GM23338 (cell line): ENCODE results near the gene ZBTB34.

Experiments
- EZH2 ChIP-seq: fragments of 200-600 bp; sonication (generic); IDR thresholded peaks from one replicate; pipeline ENCODE4 v1.8.0; 2017; ENCODE audit warnings: antibody characterized with exemption, mild to moderate bottlenecking, low read depth; ENCODE audit not compliant: unreplicated experiment
- EZH2phosphoT487 ChIP-seq: fragments of 200-600 bp; sonication (generic); IDR thresholded peaks from one replicate; pipeline ENCODE4 v1.8.1; 2018; ENCODE audit warnings: antibody characterized with exemption; ENCODE audit not compliant: unreplicated experiment
- POLR2AphosphoS5 ChIP-seq: IDR thresholded peaks from 2 replicates; pipeline ENCODE4 v1.6.1; 2016; ENCODE audit warnings: antibody characterized with exemption, low read depth
- TF ChIP-seq, protein P1 (sequence below), 2 experiments: fragments of 200-600 bp in 1 of 2; sonication (generic) in 1 of 2; conservative IDR thresholded peaks; 2 replicates each; pipeline versions ENCODE4 v1.5.1 to v1.6.1; 2016 to 2017; ENCODE audit warnings: antibody characterized with exemption in 2 of 2, low read depth in 2 of 2, mild to moderate bottlenecking in 2 of 2, moderate library complexity in 1 of 2
- TF ChIP-seq, protein P2 (sequence below): IDR thresholded peaks from one replicate; pipeline ENCODE4 v1.6.1; 2018; ENCODE audit warnings: antibody characterized with exemption; ENCODE audit not compliant: unreplicated experiment

DNA sequence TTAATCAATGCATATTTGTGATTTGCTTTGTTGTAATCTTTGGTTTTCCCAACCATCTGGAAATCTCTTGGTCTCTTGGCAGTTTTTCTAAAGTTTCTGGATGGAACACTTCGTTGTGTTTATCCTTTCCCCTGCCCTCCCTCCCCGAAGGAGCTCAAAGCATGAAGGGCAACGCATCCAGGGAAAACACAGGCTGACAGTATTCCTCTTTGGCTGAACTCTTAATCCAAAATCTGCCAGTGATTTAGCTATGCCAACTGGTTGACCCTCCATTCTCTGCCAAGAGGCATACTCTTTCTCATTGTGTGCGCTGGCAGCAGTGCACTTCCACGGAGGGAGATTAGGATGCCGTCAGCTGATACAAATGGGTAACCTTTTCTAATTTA, 20.5 kb downstream of the ZBTB34 start:
- TF ChIP-seq POLR2AphosphoS5 (no peak), EZH2phosphoT487 (no peak), EZH2 (no peak)
- TF ChIP-seq, protein P1, sequence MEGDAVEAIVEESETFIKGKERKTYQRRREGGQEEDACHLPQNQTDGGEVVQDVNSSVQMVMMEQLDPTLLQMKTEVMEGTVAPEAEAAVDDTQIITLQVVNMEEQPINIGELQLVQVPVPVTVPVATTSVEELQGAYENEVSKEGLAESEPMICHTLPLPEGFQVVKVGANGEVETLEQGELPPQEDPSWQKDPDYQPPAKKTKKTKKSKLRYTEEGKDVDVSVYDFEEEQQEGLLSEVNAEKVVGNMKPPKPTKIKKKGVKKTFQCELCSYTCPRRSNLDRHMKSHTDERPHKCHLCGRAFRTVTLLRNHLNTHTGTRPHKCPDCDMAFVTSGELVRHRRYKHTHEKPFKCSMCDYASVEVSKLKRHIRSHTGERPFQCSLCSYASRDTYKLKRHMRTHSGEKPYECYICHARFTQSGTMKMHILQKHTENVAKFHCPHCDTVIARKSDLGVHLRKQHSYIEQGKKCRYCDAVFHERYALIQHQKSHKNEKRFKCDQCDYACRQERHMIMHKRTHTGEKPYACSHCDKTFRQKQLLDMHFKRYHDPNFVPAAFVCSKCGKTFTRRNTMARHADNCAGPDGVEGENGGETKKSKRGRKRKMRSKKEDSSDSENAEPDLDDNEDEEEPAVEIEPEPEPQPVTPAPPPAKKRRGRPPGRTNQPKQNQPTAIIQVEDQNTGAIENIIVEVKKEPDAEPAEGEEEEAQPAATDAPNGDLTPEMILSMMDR (conservative IDR thresholded peaks at IDR 0.05; ENCODE audit: low read depth in 2 of 2): no peak
- TF ChIP-seq, protein P2, sequence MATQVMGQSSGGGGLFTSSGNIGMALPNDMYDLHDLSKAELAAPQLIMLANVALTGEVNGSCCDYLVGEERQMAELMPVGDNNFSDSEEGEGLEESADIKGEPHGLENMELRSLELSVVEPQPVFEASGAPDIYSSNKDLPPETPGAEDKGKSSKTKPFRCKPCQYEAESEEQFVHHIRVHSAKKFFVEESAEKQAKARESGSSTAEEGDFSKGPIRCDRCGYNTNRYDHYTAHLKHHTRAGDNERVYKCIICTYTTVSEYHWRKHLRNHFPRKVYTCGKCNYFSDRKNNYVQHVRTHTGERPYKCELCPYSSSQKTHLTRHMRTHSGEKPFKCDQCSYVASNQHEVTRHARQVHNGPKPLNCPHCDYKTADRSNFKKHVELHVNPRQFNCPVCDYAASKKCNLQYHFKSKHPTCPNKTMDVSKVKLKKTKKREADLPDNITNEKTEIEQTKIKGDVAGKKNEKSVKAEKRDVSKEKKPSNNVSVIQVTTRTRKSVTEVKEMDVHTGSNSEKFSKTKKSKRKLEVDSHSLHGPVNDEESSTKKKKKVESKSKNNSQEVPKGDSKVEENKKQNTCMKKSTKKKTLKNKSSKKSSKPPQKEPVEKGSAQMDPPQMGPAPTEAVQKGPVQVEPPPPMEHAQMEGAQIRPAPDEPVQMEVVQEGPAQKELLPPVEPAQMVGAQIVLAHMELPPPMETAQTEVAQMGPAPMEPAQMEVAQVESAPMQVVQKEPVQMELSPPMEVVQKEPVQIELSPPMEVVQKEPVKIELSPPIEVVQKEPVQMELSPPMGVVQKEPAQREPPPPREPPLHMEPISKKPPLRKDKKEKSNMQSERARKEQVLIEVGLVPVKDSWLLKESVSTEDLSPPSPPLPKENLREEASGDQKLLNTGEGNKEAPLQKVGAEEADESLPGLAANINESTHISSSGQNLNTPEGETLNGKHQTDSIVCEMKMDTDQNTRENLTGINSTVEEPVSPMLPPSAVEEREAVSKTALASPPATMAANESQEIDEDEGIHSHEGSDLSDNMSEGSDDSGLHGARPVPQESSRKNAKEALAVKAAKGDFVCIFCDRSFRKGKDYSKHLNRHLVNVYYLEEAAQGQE: no peak
